Measurements from ENCODE around the gene PMAIP1. TPM values are rescaled to one million over a fixed set of nuclear protein-coding genes. Genes with fewer than 3 reads are reported as not detected.
A peak's percentile ranks its signal among the peaks of the same experiment; 100 is the strongest.

Gene PMAIP1
- total and polyA plus RNA-seq, 9 of the 15 experiments (the other 6 are each of a cell fraction or from before 2014, with no cell fraction given): 8.0 to 22.9 (median 14.9) TPM

GRCh38 chr18:59899298-59900221 lies at the start of gene PMAIP1 (continued):
- TF ChIP-seq HBP1 (CRISPR knock-in tag; IDR thresholded peaks at IDR 0.05) (peak; percentile 14; the same call in 1 of the 2 replicates), ZKSCAN8 (CRISPR knock-in tag; IDR thresholded peaks at IDR 0.05) (no peak), HDGF (IDR thresholded peaks at IDR 0.05) (no peak), KDM5B (IDR thresholded peaks at IDR 0.05; ENCODE audit: insufficient replicate concordance, low read depth, low read length) (peak; percentile 98), POLR2AphosphoS2 (IDR thresholded peaks at IDR 0.05; ENCODE audit: low read length) (no peak), TFAM (CRISPR knock-in tag; conservative IDR thresholded peaks at IDR 0.05) (no peak), POLR3G (IDR thresholded peaks at IDR 0.05; ENCODE audit: extremely low read depth, insufficient read length, insufficient replicate concordance) (no peak), STAT5A (IDR thresholded peaks at IDR 0.05; ENCODE audit: borderline replicate concordance, low read length) (no peak), USF2 (CRISPR knock-in tag; IDR thresholded peaks at IDR 0.05) (no peak), NEUROD1 (IDR thresholded peaks at IDR 0.05; ENCODE audit: borderline replicate concordance, low read depth, low read length, partially characterized antibody) (no peak), SP2 (IDR thresholded peaks at IDR 0.05; ENCODE audit: extremely low read depth, low read depth, low read length, poor library complexity, severe bottlenecking) (no peak), ZFX (CRISPR knock-in tag; IDR thresholded peaks at IDR 0.05) (peak; percentile 69), FOXA3 (CRISPR knock-in tag; conservative IDR thresholded peaks at IDR 0.05 in 1 of 2, IDR thresholded peaks at IDR 0.05 in 1 of 2) (peak; percentile 56 to 63), HDAC3 (IDR thresholded peaks at IDR 0.05; ENCODE audit: borderline replicate concordance, partially characterized antibody) (no peak), ESRRA (IDR thresholded peaks at IDR 0.05; ENCODE audit: borderline replicate concordance, low read depth) (no peak), AFF1 (IDR thresholded peaks at IDR 0.05; ENCODE audit: low read depth in 1 of 2, partially characterized antibody in 2 of 2) (no peak), ZNF124 (CRISPR knock-in tag; IDR thresholded peaks at IDR 0.05) (no peak), ZNF444 (CRISPR knock-in tag; IDR thresholded peaks at IDR 0.05) (no peak), EGR1 (conservative IDR thresholded peaks at IDR 0.05) (peak; percentile 61), DNMT1 (IDR thresholded peaks at IDR 0.05) (no peak), CHD4 (IDR thresholded peaks at IDR 0.05; ENCODE audit: insufficient read depth, insufficient replicate concordance, low read depth, low read length, poor library complexity, severe bottlenecking) (no peak)
